ENCODE measurements around the gene CPEB1.
"Not testable (repeated sequence)": the region's sequence is repeated elsewhere in the genome, so short reads cannot be mapped to it uniquely, and the experiment has no call there.

CPEB1 gene

GRCh38 chr15:82648257-82649103 lies 1.3 kb upstream of the CPEB1 start:
- H3K4me3 ChIP-seq (ENCODE audit: low read length) = no peak overlapping the region
- peak overlapping the region; percentile 21 for H3K9ac ChIP-seq (ENCODE audit: low read length)

GRCh38 chr15:82647835-82648256 lies 683 bp upstream of the CPEB1 start:
- Histone ChIP-seq H3K4ac (ENCODE audit: low read depth, low read length) (no peak overlapping the region), H3K79me1 (ENCODE audit: low read length) (no peaks in the 10 kb centered on the region), H2BK120ac (ENCODE audit: low read depth, low read length) (no peak overlapping the region), H2BK5ac (ENCODE audit: low read length) (no peak overlapping the region), H3K4me2 (ENCODE audit: low read length) (peak overlapping the region; percentile 67), H3K23ac (ENCODE audit: low read length) (no peak overlapping the region), H2BK15ac (replicated peaks; ENCODE audit: low read depth) (no peak overlapping the region), H3K56ac (ENCODE audit: low read length) (peak overlapping the region; percentile 38), H2AK5ac (ENCODE audit: low read length) (no peak overlapping the region), H4K8ac (ENCODE audit: low read depth, low read length) (no peak overlapping the region), H4K5ac (ENCODE audit: low read length) (no peak overlapping the region), H3K27ac (ENCODE audit: low read depth, low read length) (no peak overlapping the region), H3K4me1 (ENCODE audit: control insufficient read depth, low read depth, low read length) (no peaks in the 10 kb centered on the region), H3K18ac (ENCODE audit: low read length) (no peak overlapping the region), H3K4me3 (ENCODE audit: low read length) (no peak overlapping the region), H3K79me2 (ENCODE audit: control insufficient read depth, insufficient read depth, low read length) (no peaks in the 10 kb centered on the region), H3K9ac (ENCODE audit: low read length) (peak overlapping the region; percentile 21), H3K36me3 (ENCODE audit: control insufficient read depth, insufficient read depth, low read length) (no peaks in the 10 kb centered on the region), H3K27me3 (ENCODE audit: insufficient read depth, low read length, poor library complexity) (peaks cover 24% of the 10 kb centered on the region)
- peak; percentile 45 for DNase-seq
- no CpG with 5 or more reads among the region's 49 CpGs for WGBS (ENCODE audit: extremely low coverage, insufficient coverage, low lambda C conversion rate)

More at GRCh38 chr15:82648257-82649103, 1.3 kb upstream of the CPEB1 start:
- Histone ChIP-seq H3K23ac (ENCODE audit: low read length) (no peak overlapping the region), H3K18ac (ENCODE audit: low read length) (no peak overlapping the region), H4K5ac (ENCODE audit: low read length) (no peak overlapping the region), H2BK15ac (replicated peaks; ENCODE audit: low read depth) (no peak overlapping the region), H3K27ac (ENCODE audit: low read depth, low read length) (no peak overlapping the region), H3K79me1 (ENCODE audit: low read length) (no peaks in the 10 kb centered on the region), H2BK120ac (ENCODE audit: low read depth, low read length) (no peak overlapping the region), H2BK5ac (ENCODE audit: low read length) (no peak overlapping the region), H3K4ac (ENCODE audit: low read depth, low read length) (no peak overlapping the region), H3K4me1 (ENCODE audit: control insufficient read depth, low read depth, low read length) (no peaks in the 10 kb centered on the region), H3K4me2 (ENCODE audit: low read length) (peak overlapping the region; percentile 67), H2AK5ac (ENCODE audit: low read length) (no peak overlapping the region), H3K27me3 (ENCODE audit: insufficient read depth, low read length, poor library complexity) (peaks cover 24% of the 10 kb centered on the region), H3K56ac (ENCODE audit: low read length) (peak overlapping the region; percentile 38), H3K36me3 (ENCODE audit: control insufficient read depth, insufficient read depth, low read length) (no peaks in the 10 kb centered on the region), H4K8ac (ENCODE audit: low read depth, low read length) (no peak overlapping the region), H3K79me2 (ENCODE audit: control insufficient read depth, insufficient read depth, low read length) (no peaks in the 10 kb centered on the region)
- no CpG with 5 or more reads among the region's 41 CpGs for WGBS (ENCODE audit: extremely low coverage, insufficient coverage, low lambda C conversion rate)
- DNase-seq = peak; percentile 68

- H2BK15ac ChIP-seq (replicated peaks; ENCODE audit: low read depth) = no peak overlapping the region
- peak; percentile 44 for DNase-seq
- H3K56ac ChIP-seq (ENCODE audit: low read length) = no peak overlapping the region
- no peak overlapping the region for H3K4ac ChIP-seq (ENCODE audit: low read depth, low read length)
- no peak overlapping the region for H2AK5ac ChIP-seq (ENCODE audit: low read length)
- H3K9ac ChIP-seq (ENCODE audit: low read length) = no peak overlapping the region
- no peak overlapping the region for H4K5ac ChIP-seq (ENCODE audit: low read length)
- H3K23ac ChIP-seq (ENCODE audit: low read length) = no peak overlapping the region
- H2BK120ac ChIP-seq (ENCODE audit: low read depth, low read length) = no peak overlapping the region
- H3K4me1 ChIP-seq (ENCODE audit: control insufficient read depth, low read depth, low read length) = no peaks in the 10 kb centered on the region
- H4K8ac ChIP-seq (ENCODE audit: low read depth, low read length) = no peak overlapping the region
- no peaks in the 10 kb centered on the region for H3K36me3 ChIP-seq (ENCODE audit: control insufficient read depth, insufficient read depth, low read length)
- H2BK5ac ChIP-seq (ENCODE audit: low read length) = no peak overlapping the region
- H3K79me2 ChIP-seq (ENCODE audit: control insufficient read depth, insufficient read depth, low read length) = no peaks in the 10 kb centered on the region
- no peak overlapping the region for H3K18ac ChIP-seq (ENCODE audit: low read length)
- H3K79me1 ChIP-seq (ENCODE audit: low read length) = no peaks in the 10 kb centered on the region
- H3K27ac ChIP-seq (ENCODE audit: low read depth, low read length) = no peak overlapping the region
- H3K27me3 ChIP-seq (ENCODE audit: insufficient read depth, low read length, poor library complexity) = peaks cover 24% of the 10 kb centered on the region
- no CpG with 5 or more reads among the region's 56 CpGs for WGBS (ENCODE audit: extremely low coverage, insufficient coverage, low lambda C conversion rate)
- H3K4me3 ChIP-seq (ENCODE audit: low read length) = no peak overlapping the region
- H3K4me2 ChIP-seq (ENCODE audit: low read length) = no peak overlapping the region
Measured at GRCh38 chr15:82646250-82647044, 716 bp downstream of the CPEB1 start.

GRCh38 chr15:82644967-82645852 lies 2.0 kb downstream of the CPEB1 start:
- H3K4me1 ChIP-seq (ENCODE audit: control insufficient read depth, low read depth, low read length); H3K18ac ChIP-seq (ENCODE audit: low read length); H4K5ac ChIP-seq (ENCODE audit: low read length); H3K23ac ChIP-seq (ENCODE audit: low read length); H2BK5ac ChIP-seq (ENCODE audit: low read length); H3K4ac ChIP-seq (ENCODE audit: low read depth, low read length); H3K9ac ChIP-seq (ENCODE audit: low read length); H3K4me3 ChIP-seq (ENCODE audit: low read length); H3K36me3 ChIP-seq (ENCODE audit: control insufficient read depth, insufficient read depth, low read length); H3K27ac ChIP-seq (ENCODE audit: low read depth, low read length); H2BK120ac ChIP-seq (ENCODE audit: low read depth, low read length); H3K79me1 ChIP-seq (ENCODE audit: low read length); H4K8ac ChIP-seq (ENCODE audit: low read depth, low read length); H2BK15ac ChIP-seq (replicated peaks; ENCODE audit: low read depth); H3K56ac ChIP-seq (ENCODE audit: low read length); DNase-seq; H3K79me2 ChIP-seq (ENCODE audit: control insufficient read depth, insufficient read depth, low read length); H2AK5ac ChIP-seq (ENCODE audit: low read length); H3K4me2 ChIP-seq (ENCODE audit: low read length): not testable (repeated sequence)
- WGBS (ENCODE audit: extremely low coverage, insufficient coverage, low lambda C conversion rate) = no CpG with 5 or more reads among the region's 34 CpGs
- H3K27me3 ChIP-seq (ENCODE audit: insufficient read depth, low read length, poor library complexity) = peaks cover 24% of the 10 kb centered on the region

GRCh38 chr15:82643992-82644391 lies 3.2 kb downstream of the CPEB1 start:
- H3K79me2 ChIP-seq (ENCODE audit: control insufficient read depth, insufficient read depth, low read length) = no peaks in the 10 kb centered on the region
- no peak overlapping the region for H2AK5ac ChIP-seq (ENCODE audit: low read length)
- H3K27me3 ChIP-seq (ENCODE audit: insufficient read depth, low read length, poor library complexity) = peaks cover 20% of the 10 kb centered on the region
- H3K4me1 ChIP-seq (ENCODE audit: control insufficient read depth, low read depth, low read length) = peaks cover 2% of the 10 kb centered on the region
- H3K9ac ChIP-seq (ENCODE audit: low read length) = no peak overlapping the region
- H3K18ac ChIP-seq (ENCODE audit: low read length) = no peak overlapping the region
- no peaks in the 10 kb centered on the region for H3K36me3 ChIP-seq (ENCODE audit: control insufficient read depth, insufficient read depth, low read length)
- no peak overlapping the region for H3K23ac ChIP-seq (ENCODE audit: low read length)
- H3K4ac ChIP-seq (ENCODE audit: low read depth, low read length) = no peak overlapping the region
- WGBS (ENCODE audit: extremely low coverage, insufficient coverage, low lambda C conversion rate) = no CpG with 5 or more reads among the region's 3 CpGs
- H2BK120ac ChIP-seq (ENCODE audit: low read depth, low read length) = no peak overlapping the region
- H3K4me2 ChIP-seq (ENCODE audit: low read length) = no peak overlapping the region
- DNase-seq = no peak
- H3K27ac ChIP-seq (ENCODE audit: low read depth, low read length) = no peak overlapping the region
- H4K8ac ChIP-seq (ENCODE audit: low read depth, low read length) = no peak overlapping the region
- no peak overlapping the region for H2BK5ac ChIP-seq (ENCODE audit: low read length)
- H2BK15ac ChIP-seq (replicated peaks; ENCODE audit: low read depth) = no peak overlapping the region
- no peak overlapping the region for H3K4me3 ChIP-seq (ENCODE audit: low read length)
- no peak overlapping the region for H3K56ac ChIP-seq (ENCODE audit: low read length)
- no peaks in the 10 kb centered on the region for H3K79me1 ChIP-seq (ENCODE audit: low read length)
- H4K5ac ChIP-seq (ENCODE audit: low read length) = no peak overlapping the region

Data from mesendoderm (in vitro differentiated cells).